ENCODE data around the gene STEAP1.

DNA sequence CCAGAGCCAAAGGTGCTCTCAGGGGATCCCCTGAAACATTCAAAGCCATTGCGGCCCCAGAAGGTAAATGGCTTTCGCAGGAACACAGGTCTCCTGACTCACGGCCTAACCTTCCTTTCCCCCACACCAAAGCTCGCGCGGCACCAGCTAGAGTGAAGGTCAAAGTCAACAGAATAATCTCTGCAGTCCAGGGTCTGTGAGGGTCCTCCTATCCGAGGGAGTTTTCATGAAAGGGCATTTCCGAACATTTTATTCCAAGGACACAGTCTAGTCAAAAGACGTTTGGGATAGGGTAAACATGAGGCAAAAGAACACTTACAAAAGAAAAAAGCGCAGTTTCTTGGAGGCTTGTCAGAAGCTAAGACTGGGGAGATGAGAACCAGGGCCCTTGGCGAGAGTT is 56.7 kb downstream of the STEAP1 start:
- TF ChIP-seq, protein P1, sequence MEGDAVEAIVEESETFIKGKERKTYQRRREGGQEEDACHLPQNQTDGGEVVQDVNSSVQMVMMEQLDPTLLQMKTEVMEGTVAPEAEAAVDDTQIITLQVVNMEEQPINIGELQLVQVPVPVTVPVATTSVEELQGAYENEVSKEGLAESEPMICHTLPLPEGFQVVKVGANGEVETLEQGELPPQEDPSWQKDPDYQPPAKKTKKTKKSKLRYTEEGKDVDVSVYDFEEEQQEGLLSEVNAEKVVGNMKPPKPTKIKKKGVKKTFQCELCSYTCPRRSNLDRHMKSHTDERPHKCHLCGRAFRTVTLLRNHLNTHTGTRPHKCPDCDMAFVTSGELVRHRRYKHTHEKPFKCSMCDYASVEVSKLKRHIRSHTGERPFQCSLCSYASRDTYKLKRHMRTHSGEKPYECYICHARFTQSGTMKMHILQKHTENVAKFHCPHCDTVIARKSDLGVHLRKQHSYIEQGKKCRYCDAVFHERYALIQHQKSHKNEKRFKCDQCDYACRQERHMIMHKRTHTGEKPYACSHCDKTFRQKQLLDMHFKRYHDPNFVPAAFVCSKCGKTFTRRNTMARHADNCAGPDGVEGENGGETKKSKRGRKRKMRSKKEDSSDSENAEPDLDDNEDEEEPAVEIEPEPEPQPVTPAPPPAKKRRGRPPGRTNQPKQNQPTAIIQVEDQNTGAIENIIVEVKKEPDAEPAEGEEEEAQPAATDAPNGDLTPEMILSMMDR (IDR thresholded peaks at IDR 0.05), result no peak
- no peak for TF ChIP-seq POLR2A (IDR thresholded peaks at IDR 0.05)

All from right lobe of liver (tissue), 4 donors.